B cell (primary cell): ENCODE measurements around the gene THSD4.

Source experiments
- EZH2 ChIP-seq: IDR thresholded peaks from 2 replicates; pipeline ENCODE4 v1.6.1; 2012; ENCODE audit warnings: borderline replicate concordance, low read depth, mild to moderate bottlenecking, moderate library complexity, low read length; ENCODE audit not compliant: insufficient read depth, poor library complexity, severe bottlenecking
- TF ChIP-seq, protein P1 (sequence below): fragments of 200-600 bp; IDR thresholded peaks from one replicate; pipeline ENCODE4 v1.8.0; 2022; ENCODE audit warnings: antibody characterized with exemption, mild to moderate bottlenecking

DNA sequence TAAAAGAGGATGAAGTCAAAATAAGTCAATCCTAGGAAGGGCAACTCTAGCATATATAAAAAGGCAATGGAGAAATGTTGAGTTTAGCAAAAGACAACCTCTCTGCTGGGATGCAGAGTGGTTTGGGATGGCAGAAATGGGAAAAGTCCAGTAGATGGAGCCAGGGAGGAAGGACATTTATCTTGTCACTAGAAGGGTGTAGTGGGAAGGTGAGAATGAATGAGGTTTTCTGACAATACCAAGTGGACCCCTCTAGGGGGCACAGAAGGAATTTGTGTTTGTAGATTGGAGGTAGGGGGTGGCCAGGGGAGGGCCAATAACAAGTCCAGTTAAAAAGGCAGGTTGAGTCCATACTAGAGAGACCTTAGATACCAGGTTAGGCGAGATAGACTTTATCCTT lies 80.0 kb downstream of the THSD4 start:
- TF ChIP-seq, protein P1, sequence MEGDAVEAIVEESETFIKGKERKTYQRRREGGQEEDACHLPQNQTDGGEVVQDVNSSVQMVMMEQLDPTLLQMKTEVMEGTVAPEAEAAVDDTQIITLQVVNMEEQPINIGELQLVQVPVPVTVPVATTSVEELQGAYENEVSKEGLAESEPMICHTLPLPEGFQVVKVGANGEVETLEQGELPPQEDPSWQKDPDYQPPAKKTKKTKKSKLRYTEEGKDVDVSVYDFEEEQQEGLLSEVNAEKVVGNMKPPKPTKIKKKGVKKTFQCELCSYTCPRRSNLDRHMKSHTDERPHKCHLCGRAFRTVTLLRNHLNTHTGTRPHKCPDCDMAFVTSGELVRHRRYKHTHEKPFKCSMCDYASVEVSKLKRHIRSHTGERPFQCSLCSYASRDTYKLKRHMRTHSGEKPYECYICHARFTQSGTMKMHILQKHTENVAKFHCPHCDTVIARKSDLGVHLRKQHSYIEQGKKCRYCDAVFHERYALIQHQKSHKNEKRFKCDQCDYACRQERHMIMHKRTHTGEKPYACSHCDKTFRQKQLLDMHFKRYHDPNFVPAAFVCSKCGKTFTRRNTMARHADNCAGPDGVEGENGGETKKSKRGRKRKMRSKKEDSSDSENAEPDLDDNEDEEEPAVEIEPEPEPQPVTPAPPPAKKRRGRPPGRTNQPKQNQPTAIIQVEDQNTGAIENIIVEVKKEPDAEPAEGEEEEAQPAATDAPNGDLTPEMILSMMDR, result no peak
- TF ChIP-seq EZH2, result no peak
